ENCODE measurements around the gene EZR. TPM values are rescaled to one million over a fixed set of nuclear protein-coding genes. Genes with fewer than 3 reads are reported as not detected.

EZR gene
- total and polyA plus RNA-seq, 9 of the 15 experiments (the other 6 are each of a cell fraction or from before 2014, with no cell fraction given), result 36.5 to 162 (median 104) TPM

DNA sequence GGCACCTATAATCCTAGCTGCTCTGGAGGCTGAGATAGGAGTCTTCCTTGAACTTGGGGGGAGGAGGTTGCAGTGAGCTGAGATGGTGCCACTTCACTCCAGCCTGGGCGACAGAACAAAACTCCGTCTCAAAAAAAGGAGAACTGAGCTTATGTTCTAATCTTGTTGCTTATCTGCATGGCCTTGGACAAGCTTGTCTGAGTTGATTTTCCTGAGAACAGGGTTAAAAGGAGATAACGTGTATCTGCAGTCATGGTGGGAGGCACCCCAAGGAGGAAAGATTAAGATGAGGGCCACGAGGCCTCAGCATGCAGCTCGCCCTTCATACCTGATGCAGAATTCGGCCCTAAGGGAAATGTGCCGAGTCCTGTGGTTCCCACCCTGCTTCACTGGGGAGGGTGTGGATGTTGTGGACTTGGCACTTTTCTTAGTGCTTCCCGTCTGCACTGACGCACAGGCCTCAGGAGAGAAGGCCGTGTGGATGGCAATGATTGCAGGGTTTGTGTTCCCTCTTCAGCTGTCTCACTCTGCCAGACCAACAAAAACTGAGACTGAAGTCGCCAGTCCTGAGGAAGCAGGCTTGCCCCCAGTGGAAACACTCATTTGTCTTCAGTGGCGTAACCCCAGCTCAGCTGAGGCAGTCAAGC, 56.3 kb downstream of the EZR start (continued):
- TF ChIP-seq CHAMP1 (IDR thresholded peaks at IDR 0.05) (peak; percentile 72; the same call in 1 of the 2 replicates), MTA2 (IDR thresholded peaks at IDR 0.05; ENCODE audit: low read depth) (peak; percentile 94), ILF3 (IDR thresholded peaks at IDR 0.05; ENCODE audit: borderline replicate concordance) (no peak), MCM3 (IDR thresholded peaks at IDR 0.05) (no peak), IFI16 (CRISPR knock-in tag; IDR thresholded peaks at IDR 0.05) (no peak), YY1 (IDR thresholded peaks at IDR 0.05; ENCODE audit: borderline replicate concordance in 1 of 3, control insufficient read depth in 1 of 3, extremely low read depth in 1 of 3, insufficient read depth in 3 of 3, insufficient read length in 1 of 3, insufficient replicate concordance in 2 of 3, low read depth in 1 of 3, low read length in 2 of 3) (no peak), TARDBP (IDR thresholded peaks at IDR 0.05) (no peak; the same call in 1 of the 2 replicates), ZKSCAN3 (CRISPR knock-in tag; IDR thresholded peaks at IDR 0.05) (no peak), MYBL2 (IDR thresholded peaks at IDR 0.05; ENCODE audit: low read depth) (no peak), MYBL2 (CRISPR knock-in tag; IDR thresholded peaks at IDR 0.05; ENCODE audit: borderline replicate concordance) (no peak), DMBX1 (CRISPR knock-in tag; IDR thresholded peaks at IDR 0.05; ENCODE audit: borderline replicate concordance) (peak; percentile 80), UBTF (IDR thresholded peaks at IDR 0.05; ENCODE audit: borderline replicate concordance in 1 of 2, low read depth in 2 of 2, low read length in 2 of 2) (0 out of 4 replicates have a peak, but pooled peaks of 1 of the 2 experiments have one; percentile 17), TCF7L2 (IDR thresholded peaks at IDR 0.05; ENCODE audit: low read depth, low read length) (no peak), ZKSCAN8 (CRISPR knock-in tag; IDR thresholded peaks at IDR 0.05) (no peak), POLR3G (IDR thresholded peaks at IDR 0.05; ENCODE audit: extremely low read depth, insufficient read length, insufficient replicate concordance) (no peak), ZNF583 (CRISPR knock-in tag; IDR thresholded peaks at IDR 0.05) (0 out of 2 replicates have a peak, but pooled peaks have one; percentile 44), MCM7 (IDR thresholded peaks at IDR 0.05) (no peak), GTF3C2 (IDR thresholded peaks at IDR 0.05; ENCODE audit: borderline replicate concordance, extremely low read depth, insufficient read length) (no peak), ZNF217 (CRISPR knock-in tag; IDR thresholded peaks at IDR 0.05) (no peak), RFX5 (IDR thresholded peaks at IDR 0.05; ENCODE audit: low read depth, low read length) (no peak)
